T-helper 1 cell (primary cell): ENCODE results near the gene ALDH5A1.

Source experiments
- DNase-seq, 5 donors: peaks; one replicate each; pipeline ENCODE4 v3.0.0-alpha.2; 2012 to 2020

Gene ALDH5A1

GRCh38 chr6:24576447-24576846 is 81.7 kb downstream of the ALDH5A1 start:
- no peak for DNase-seq

DNA sequence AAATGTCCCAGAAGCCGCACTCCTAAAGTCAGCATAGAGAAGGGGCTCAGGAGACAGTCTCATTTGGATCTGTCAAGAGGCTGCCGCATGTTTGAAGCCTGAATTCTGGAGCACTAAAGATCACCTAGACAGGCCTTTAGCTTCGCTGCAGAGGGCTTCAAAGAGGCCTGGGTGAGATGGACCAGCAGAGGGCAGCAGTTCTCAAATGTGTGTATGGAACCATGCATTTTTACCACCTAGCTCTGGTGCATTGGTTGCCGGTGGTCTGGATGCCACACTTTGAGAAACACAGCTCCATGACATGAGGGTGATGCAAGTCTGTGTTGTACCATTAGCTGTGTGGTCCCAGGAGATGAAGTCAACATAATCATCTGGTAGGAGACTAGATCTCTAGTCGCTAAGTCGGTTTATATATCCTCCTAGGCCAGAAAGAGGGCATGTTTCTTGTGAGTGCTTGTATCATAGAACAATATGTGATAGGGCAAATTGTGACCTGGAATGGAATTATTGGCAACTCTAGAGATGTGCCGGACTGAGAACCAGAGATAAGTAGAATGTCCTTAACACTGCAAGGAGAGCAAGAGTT is 86.4 kb downstream of the ALDH5A1 start:
- peak; percentile 45 to 74 (median 61) for DNase-seq

DNA sequence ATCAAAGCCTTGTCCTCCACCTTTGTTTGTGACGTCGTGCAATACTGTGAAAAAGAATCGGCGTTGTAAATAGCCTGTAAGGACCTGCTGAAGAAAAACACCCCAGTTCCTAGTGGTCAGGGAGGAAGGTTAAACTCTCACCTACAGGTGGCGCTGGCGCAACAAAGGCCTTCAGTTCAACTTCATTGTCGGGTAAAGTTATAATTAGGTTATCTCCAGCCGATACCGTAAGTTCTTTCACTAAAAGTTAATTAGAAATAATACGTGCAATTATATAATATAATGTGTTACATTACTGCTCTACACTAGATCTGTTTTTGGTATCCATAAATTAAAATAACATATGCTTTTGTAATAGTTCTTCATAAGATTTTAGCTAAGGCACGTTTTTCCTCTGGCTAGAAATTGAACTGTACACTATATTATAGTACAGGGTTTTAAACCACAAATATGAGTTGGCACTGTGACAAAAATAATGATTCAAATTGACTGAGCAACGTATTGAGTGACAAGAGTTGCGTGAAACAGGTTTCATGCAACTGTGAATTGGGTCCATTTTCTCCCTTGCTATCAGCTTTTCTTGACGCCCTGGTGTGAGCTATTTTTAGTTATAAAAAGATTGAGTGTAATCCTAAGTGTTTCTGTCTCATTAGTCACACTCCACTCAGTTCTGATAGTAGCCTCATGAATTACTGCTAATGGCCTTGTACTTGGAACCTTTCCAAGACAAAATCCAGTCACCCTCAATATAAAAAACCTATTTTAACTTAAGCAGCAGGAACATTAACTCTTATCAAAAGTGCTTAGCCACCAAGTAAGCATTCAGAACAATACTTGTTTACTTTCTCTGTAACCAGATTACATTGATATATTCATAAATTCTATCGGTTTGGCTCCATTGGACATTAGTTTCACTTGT is 89.0 kb downstream of the ALDH5A1 start:
- peak; percentile 40 to 66 (median 59) for DNase-seq

GRCh38 chr6:24584382-24584720 is 89.6 kb downstream of the ALDH5A1 start:
- no peak for DNase-seq
